Heart left ventricle (tissue), 16 donors: ENCODE measurements around the gene NBPF3. TPM values are rescaled to one million over a fixed set of nuclear protein-coding genes. Genes with fewer than 3 reads are reported as not detected.
"Not testable (repeated sequence)": the region's sequence is repeated elsewhere in the genome, so short reads cannot be mapped to it uniquely, and the experiment has no call there.

Experiments
- ATAC-seq, 4 donors: fragments of 200-7000 bp; cut with Tn5 transposase; one replicate each; pipeline ENCODE4 v1.9.1; 2020 to 2022; ENCODE audit warnings: moderate library complexity in 4 of 4, mild to moderate bottlenecking in 3 of 4, moderate number of reproducible peaks in 1 of 4
- DNase-seq, 5 donors: peaks; one replicate each; pipeline ENCODE4 v3.0.0-alpha.2; 2020
- H3K27ac ChIP-seq, 12 donors: fragments of 200-600 bp; sonication (generic) in 4 of 12; one replicate each; pipeline versions ENCODE4 v1.5.0 to v1.8.0; 2016 to 2022; ENCODE audit warnings: mild to moderate bottlenecking in 2 of 12
- H3K27me3 ChIP-seq, 9 donors: fragments of 200-600 bp; sonication (generic) in 2 of 9; one replicate each; pipeline versions ENCODE4 v1.5.1 to v1.8.0; 2016 to 2022; ENCODE audit warnings: mild to moderate bottlenecking in 3 of 9
- H3K36me3 ChIP-seq, 9 donors: fragments of 200-600 bp; sonication (generic) in 2 of 9; one replicate each; pipeline versions ENCODE4 v1.5.0 to v1.8.0; 2018 to 2022; ENCODE audit warnings: mild to moderate bottlenecking in 2 of 9
- H3K4me1 ChIP-seq, 12 donors: fragments of 200-600 bp; sonication (generic) in 4 of 12; one replicate each; pipeline versions ENCODE4 v1.5.0 to v1.8.0; 2016 to 2022; ENCODE audit warnings: mild to moderate bottlenecking in 3 of 12
- H3K4me3 ChIP-seq, 12 donors: fragments of 200-600 bp; sonication (generic) in 4 of 12; one replicate each; pipeline versions ENCODE4 v1.5.0 to v1.8.0; 2017 to 2022; ENCODE audit warnings: mild to moderate bottlenecking in 9 of 12, moderate library complexity in 4 of 12
- H3K9me3 ChIP-seq, 12 donors: fragments of 200-600 bp; sonication (generic) in 4 of 12; one replicate each; pipeline versions ENCODE4 v1.5.0 to v1.8.0; 2016 to 2022; ENCODE audit warnings: mild to moderate bottlenecking in 1 of 12
- CTCF ChIP-seq, 12 donors: fragments of 200-600 bp; sonication (generic) in 4 of 12; IDR thresholded peaks; one replicate each; pipeline versions ENCODE4 v1.5.0 to v1.8.0; 2018 to 2022; ENCODE audit warnings: antibody characterized with exemption in 12 of 12, mild to moderate bottlenecking in 5 of 12
- POLR2A ChIP-seq, 2 donors: fragments of 450-650 bp; IDR thresholded peaks; one replicate each; pipeline ENCODE4 v1.6.1; 2017; ENCODE audit warnings: antibody characterized with exemption in 2 of 2, mild to moderate bottlenecking in 2 of 2, moderate library complexity in 2 of 2
- WGBS, 4 donors: extraction: QIAGEN DNeasy Blood & Tissue Kit in 2 of 4; methylation state at CpG; one replicate each; pipeline versions ENCODE4 v1.1.5 to v1.1.7; 2013 to 2018; 5-methylcytosine and 5-hydroxymethylcytosine counted together
- intact Hi-C, 10 donors: fragments of 100-400 bp; cut with DNase I; formaldehyde crosslinking; loops; one replicate each; pipeline versions ENCODE4 v1.11.1 to v1.14.2; 2022
- polyA plus RNA-seq, 2 donors: library from polyadenylated mRNA; stranded (reverse); fragments of 200-250 nt; gene quantifications; one replicate each; pipeline ENCODE4 v1.2.3, GENCODE V29; 2013
- total RNA-seq, 9 donors: library from RNA; depleted of rRNA in 2 of 9; stranded (reverse); fragments of >200 nt in 2 of 9; fragmentation: NEBNext Ultra II Directional in 3 of 9; extraction: Animal tissue kit (Norgen Biotek cat#: 25700) in 3 of 9; gene quantifications; one replicate each; pipeline versions ENCODE4 v1.1.0 to v1.2.4, GENCODE V29; 2016 to 2023
- donor health status: ischemic (EF 13 %, LVEDD 7.1; RV severe dilation, severe dysfunction).
- donor health status: healthy with polysubstance abuse.
- donor health status: DM: no; HTN: yes; CAD: no.
- donor health status: DM: no; HTN: no; CAD: no.
- donor health status: ischemic (EF 25% LVEDD 6.9; RV normal size, moderate dysfunction).
- donor health status: ischemic (EF 25% LVEDD 5.7; RV mildly dilated, moderate dysfunction).
- donor health status: healthy.
- donor health status: DM: yes; HTN: yes; CAD: no.
- donor health status: ischemic (EF 35%, LVEDD 5.7; RV mildly dilated, moderate dysfunction).
- donor health status: nonischemic (EF 11% LVEDD 7.7; RV severe dilation, severe dysfunction).
- donor health status: DM: yes; HTN: yes; CAD: no.
- donor health status: PGD.
- donor health status: ischemic (EF 29% LVEDD 5.4; RV normal size, mild dysfunction).
- donor health status: nonischemic (EF 23%, LVEDD 6.1; RV moderate dilation, normal function).

NBPF3 gene
- total and polyA plus RNA-seq, 11 donors: 1.1 to 7.3 (median 4.0) TPM

GRCh38 chr1:21396516-21396915, 43.4 kb upstream of the NBPF3 start:
- TF ChIP-seq CTCF (IDR thresholded peaks at IDR 0.05) (no peak), POLR2A (IDR thresholded peaks at IDR 0.05) (no peak)
- DNase-seq (no peak), ATAC-seq (no peak)
- H3K27ac ChIP-seq: no peak overlapping the region
- H3K9me3 ChIP-seq: no peaks in the 10 kb centered on the region
- intact Hi-C loops: no loop called here
- H3K27me3 ChIP-seq: peaks cover 0 to 31% (median 2%) of the 10 kb centered on the region in 9 donors
- no peaks in the 10 kb centered on the region for H3K4me1 ChIP-seq
- WGBS, 4 donors: 66 to 71% (median 68%) methylated on average over 4 of the region's 4 CpGs
- no peaks in the 10 kb centered on the region for H3K36me3 ChIP-seq
- no peak overlapping the region for H3K4me3 ChIP-seq

GRCh38 chr1:21397813-21398188, 42.1 kb upstream of the NBPF3 start:
- no peaks in the 10 kb centered on the region for H3K9me3 ChIP-seq
- ATAC-seq (no peak), DNase-seq (no peak)
- 35 to 43% (median 36%) methylated on average over 15 of the region's 15 CpGs for whole genome bisulfite sequencing, 4 donors
- intact Hi-C loops: no loop called here
- no peaks in the 10 kb centered on the region for H3K36me3 ChIP-seq
- peak overlapping the region in 1 of 12 donors; percentile 17 for H3K4me3 ChIP-seq
- H3K27ac ChIP-seq: no peak overlapping the region
- peaks cover 0 to 36% (median 2%) of the 10 kb centered on the region in 9 donors for H3K27me3 ChIP-seq
- no peaks in the 10 kb centered on the region for H3K4me1 ChIP-seq
- TF ChIP-seq POLR2A (IDR thresholded peaks at IDR 0.05) (no peak), CTCF (IDR thresholded peaks at IDR 0.05) (no peak)

GRCh38 chr1:21401726-21402346, 38.1 kb upstream of the NBPF3 start:
- H3K27ac ChIP-seq, intact Hi-C loops, H3K36me3 ChIP-seq, H3K4me3 ChIP-seq, ATAC-seq, H3K4me1 ChIP-seq, H3K9me3 ChIP-seq, DNase-seq: not testable (repeated sequence)
- H3K27me3 ChIP-seq: peaks cover 0 to 25% (median 2%) of the 10 kb centered on the region in 9 donors
- 80 to 87% (median 84%) methylated on average over 9 of the region's 9 CpGs for WGBS, 4 donors

GRCh38 chr1:21406659-21407058, 33.3 kb upstream of the NBPF3 start:
- TF ChIP-seq CTCF (IDR thresholded peaks at IDR 0.05): no peak
- TF ChIP-seq POLR2A (IDR thresholded peaks at IDR 0.05): no peak

GRCh38 chr1:21409897-21410296, 30.0 kb upstream of the NBPF3 start:
- ATAC-seq, intact Hi-C loops, H3K36me3 ChIP-seq, H3K27ac ChIP-seq, H3K9me3 ChIP-seq, H3K4me1 ChIP-seq, H3K4me3 ChIP-seq, DNase-seq: not testable (repeated sequence)
- peaks cover 0 to 12% (median 0%) of the 10 kb centered on the region in 9 donors for H3K27me3 ChIP-seq
- 54 to 61% (median 58%) methylated on average over 3 of the region's 3 CpGs for WGBS, 4 donors

More at GRCh38 chr1:21406659-21407058, 33.3 kb upstream of the NBPF3 start:
- H3K27ac ChIP-seq: no peak overlapping the region
- ATAC-seq (no peak), DNase-seq (no peak)
- no peaks in the 10 kb centered on the region for H3K4me1 ChIP-seq
- H3K9me3 ChIP-seq: no peaks in the 10 kb centered on the region
- intact Hi-C loops: no loop called here
- peaks cover 0 to 17% (median 3%) of the 10 kb centered on the region in 9 donors for H3K27me3 ChIP-seq
- WGBS, 4 donors: 52 to 65% (median 60%) methylated on average over 2 of the region's 2 CpGs
- H3K4me3 ChIP-seq: no peak overlapping the region
- H3K36me3 ChIP-seq: no peaks in the 10 kb centered on the region
